Activated effector memory CD4-positive, alpha-beta T cell treated with anti-CD3 and anti-CD28 coated beads, Interleukin-2, amount 50 U/mL, for 16 hours (primary cell): ENCODE data around the gene HES6.

ENCODE experiments used
- DNase-seq: peaks from one replicate; pipeline ENCODE4 v3.0.0-alpha.2; 2020

The HES6 gene

GRCh38 chr2:238231251-238231793 is 8.5 kb downstream of the HES6 start:
- DNase-seq = peak; percentile 92

- DNase-seq = no peak
These were observed 9.1 kb downstream of the HES6 start for GRCh38 chr2:238230699-238231098.

GRCh38 chr2:238228700-238229099 is 11.1 kb downstream of the HES6 start:
- DNase-seq = no peak

GRCh38 chr2:238227587-238228032 is 12.2 kb downstream of the HES6 start:
- DNase-seq = no peak

- no peak for DNase-seq
These were observed 12.9 kb downstream of the HES6 start for GRCh38 chr2:238226698-238227586.

- no peak for DNase-seq
These were observed 13.7 kb downstream of the HES6 start for GRCh38 chr2:238225911-238226697.

- DNase-seq = no peak
These were observed 14.7 kb downstream of the HES6 start for GRCh38 chr2:238225121-238225520.

GRCh38 chr2:238224356-238225035 is 15.3 kb downstream of the HES6 start:
- DNase-seq = no peak

- no peak for DNase-seq
These were observed 18.8 kb downstream of the HES6 start for GRCh38 chr2:238220892-238221521.

GRCh38 chr2:238220274-238220891 is 19.5 kb downstream of the HES6 start:
- DNase-seq = no peak

GRCh38 chr2:238216651-238217184 is 23.1 kb downstream of the HES6 start:
- no peak for DNase-seq

GRCh38 chr2:238207006-238207405 is 32.8 kb downstream of the HES6 start:
- DNase-seq = no peak

GRCh38 chr2:238203973-238204683 is 35.7 kb downstream of the HES6 start:
- no peak for DNase-seq

- peak; percentile 96 for DNase-seq
These were observed 36.5 kb downstream of the HES6 start, which contains the start of gene ILKAP for GRCh38 chr2:238203094-238203972. TSS of gene ILKAP (minus strand) at chr2:238203695. CDS start at chr2:238203553, 142 bp downstream.

GRCh38 chr2:238202326-238203093 is 37.3 kb downstream of the HES6 start:
- no peak for DNase-seq

- DNase-seq = no peak
These were observed 49.4 kb downstream of the HES6 start for GRCh38 chr2:238190445-238190844.
